ENCODE results near the gene ADAM19.
"Not testable (repeated sequence)": the region's sequence is repeated elsewhere in the genome, so short reads cannot be mapped to it uniquely, and the experiment has no call there.

Gene ADAM19

DNA sequence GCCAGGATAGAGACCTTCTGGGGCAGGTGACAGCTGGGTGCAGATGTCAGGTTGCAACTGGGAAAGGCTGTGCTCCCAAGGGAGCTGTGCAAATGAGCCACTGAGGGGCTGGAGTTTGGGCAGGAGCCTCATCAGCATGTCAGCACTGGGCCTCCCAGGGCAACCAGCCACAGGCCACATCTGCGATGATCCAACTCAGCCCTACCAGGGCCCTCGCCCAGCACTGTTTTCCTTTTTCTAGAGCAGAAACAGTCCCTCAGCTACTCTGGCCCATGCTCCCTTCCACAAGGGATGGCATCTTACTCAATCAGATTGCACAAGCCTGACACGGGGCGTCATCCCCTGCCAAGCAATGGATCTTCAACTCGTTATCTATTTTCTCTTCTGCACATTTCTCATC, 90.8 kb downstream of the ADAM19 start:
- no peak for DNase-seq (ENCODE audit: low read depth)

DNA sequence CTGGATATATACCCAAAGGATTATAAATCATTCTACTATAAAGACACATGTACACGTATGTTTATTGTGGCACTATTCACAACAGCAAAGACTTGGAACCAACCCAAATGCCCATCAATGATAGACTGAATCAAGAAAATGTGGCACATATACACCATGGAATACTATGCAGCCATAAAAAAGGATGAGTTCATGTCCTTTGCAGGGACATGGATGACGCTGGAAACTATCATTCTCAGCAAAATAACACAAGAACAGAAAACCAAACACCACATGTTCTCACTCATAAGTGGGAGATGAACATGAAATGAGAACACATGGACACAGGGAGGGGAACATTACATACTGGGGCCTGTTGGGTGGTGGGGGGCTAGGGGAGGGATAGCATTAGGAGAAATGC, 92.9 kb downstream of the ADAM19 start:
- DNase-seq (ENCODE audit: low read depth), result not testable (repeated sequence)

DNA sequence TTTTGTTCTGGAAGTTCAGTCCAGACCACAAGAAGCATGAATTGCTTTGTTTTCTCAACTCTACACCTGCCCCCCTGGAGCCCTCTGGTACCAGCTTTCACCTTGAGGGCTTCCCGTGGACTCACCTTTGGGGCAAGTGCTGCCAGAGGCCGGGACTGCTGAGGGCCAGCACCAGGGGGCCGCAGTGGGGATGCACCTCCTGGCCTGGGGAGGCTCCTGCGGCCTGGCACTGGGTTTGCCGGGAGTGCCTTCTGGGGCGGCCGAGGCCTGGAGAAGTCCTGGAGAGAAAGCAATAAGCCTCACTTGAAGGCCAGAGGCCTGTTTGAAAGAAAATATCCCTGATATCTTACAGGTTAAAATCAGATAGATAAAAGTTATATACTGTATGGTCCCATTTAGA, 93.9 kb downstream of the ADAM19 start:
- no peak for DNase-seq (ENCODE audit: low read depth)

DNA sequence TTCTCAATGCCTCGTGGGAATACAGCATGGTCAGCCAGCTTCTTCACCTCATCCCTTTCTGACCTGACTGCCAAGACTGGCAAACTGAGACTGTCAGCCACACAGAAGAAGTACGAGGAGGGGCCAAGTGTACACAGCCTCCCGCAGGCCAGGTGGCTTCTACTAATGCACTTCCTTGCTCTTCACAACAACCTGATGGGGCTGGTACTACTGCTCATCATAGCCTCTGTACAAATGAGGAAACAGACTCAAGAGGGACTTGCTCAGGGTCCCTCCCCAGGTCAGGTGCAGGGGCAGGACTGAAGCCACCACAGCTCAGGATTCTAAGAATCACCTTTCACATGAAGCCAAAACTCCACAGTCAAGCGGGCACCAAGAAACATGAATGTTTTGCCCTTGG, 94.3 kb downstream of the ADAM19 start:
- DNase-seq (ENCODE audit: low read depth), result no peak

DNA sequence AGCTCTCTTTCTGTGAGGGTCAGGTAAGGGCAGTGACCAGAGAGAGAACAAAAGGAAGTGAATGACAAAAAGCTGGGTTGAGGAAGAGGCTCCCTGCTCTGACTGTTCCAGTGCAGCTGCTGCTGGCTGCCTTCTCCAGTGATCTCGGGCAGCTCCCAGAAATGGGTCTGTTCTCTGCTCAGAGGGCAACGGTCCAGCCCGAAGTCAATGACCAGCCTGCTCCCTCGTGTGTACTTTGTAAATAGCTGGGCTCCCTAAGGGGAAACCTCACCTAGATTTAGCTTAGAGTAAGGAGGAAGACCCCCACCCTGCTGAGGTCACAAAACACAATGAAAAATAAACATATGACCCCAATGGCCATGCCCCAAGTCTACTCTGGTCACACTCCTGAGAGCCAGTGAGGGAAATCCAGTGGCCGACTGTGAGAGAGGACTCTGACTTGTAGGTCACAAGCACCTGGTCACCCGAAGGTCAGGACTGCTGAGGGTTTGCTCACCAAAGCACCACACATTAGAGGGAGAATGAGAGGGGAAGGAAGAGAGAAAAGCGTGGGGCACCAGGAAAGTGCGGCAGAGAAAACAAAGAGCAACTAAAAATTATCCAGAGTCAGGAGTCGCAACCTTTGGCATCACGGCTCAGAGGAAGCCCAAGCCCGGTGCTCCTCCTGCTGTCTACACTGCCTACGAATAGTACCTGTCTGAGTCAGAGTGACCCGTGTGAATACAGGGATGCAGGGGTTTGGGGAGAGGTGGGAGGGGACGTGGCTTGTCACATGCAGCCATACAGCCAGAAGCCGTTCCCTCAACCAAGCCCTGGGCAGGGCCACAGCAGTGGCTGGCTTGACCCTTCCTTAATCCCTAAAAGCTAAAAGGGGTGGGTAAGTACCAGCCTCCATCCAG, 95.7 kb downstream of the ADAM19 start:
- DNase-seq (ENCODE audit: low read depth), result no peak

- no peak for DNase-seq (ENCODE audit: low read depth)
Measured at GRCh38 chr5:157479166-157479565, 96.4 kb downstream of the ADAM19 start.

DNA sequence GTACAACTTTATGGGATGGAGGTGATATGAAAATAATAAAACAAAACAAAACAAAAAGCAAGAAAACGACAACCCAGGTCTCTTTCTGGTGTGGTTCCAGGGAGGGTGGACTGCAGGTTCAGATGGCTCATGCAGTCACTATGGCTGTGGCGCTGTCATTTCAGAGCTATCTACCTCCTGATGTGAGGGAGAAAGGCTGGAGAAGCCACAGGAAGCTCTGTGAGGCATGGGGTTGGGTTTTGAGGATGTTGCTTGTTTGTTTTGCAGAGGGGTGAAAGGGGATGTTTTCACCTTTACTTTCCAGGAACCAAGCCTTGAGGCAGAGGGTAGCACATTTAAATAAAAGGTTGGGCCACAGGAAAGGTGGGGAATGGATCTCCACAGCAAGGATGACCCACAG, 96.8 kb downstream of the ADAM19 start:
- DNase-seq (ENCODE audit: low read depth), result no peak

DNA sequence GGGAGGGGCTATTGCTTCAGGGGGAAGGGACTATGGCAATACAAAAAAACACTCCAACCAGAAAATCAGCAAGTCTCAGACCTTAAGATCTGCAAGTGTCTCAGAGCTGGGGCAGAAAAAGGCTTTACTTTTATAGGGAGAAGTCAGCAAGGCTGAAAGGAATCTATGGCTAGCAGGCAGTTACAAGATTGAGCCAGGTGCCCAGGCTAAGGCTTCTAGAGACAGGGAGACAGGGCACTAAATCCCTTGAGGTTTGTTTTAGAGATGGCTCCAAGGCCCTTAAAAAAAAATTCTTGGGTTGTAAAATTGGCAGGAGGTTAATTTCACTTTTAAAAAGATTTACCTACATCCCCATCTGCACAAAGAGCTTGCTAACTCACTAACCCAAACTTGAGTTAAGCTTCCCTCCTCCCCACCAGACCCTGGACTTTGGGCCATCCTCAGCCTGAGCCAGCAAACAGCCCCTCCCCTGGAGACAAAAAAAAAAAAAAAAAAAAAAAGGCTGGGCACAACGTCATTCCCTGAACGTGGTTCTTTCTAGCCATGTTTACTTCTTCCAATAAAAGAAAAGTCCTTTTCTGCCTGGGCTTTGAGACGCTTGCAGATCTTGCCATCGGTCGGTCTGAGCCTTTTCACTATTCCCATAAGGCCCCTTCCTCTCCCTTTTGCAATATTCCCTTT, 97.6 kb downstream of the ADAM19 start:
- DNase-seq (ENCODE audit: low read depth), result no peak

- DNase-seq (ENCODE audit: low read depth), result peak; percentile 24
Measured at GRCh38 chr5:157476702-157477408, 98.7 kb downstream of the ADAM19 start.

GRCh38 chr5:157475432-157475831, 100.1 kb downstream of the ADAM19 start:
- DNase-seq (ENCODE audit: low read depth), result no peak

GRCh38 chr5:157473383-157474320, 101.9 kb downstream of the ADAM19 start:
- peak; percentile 27 for DNase-seq (ENCODE audit: low read depth)

- no peak for DNase-seq (ENCODE audit: low read depth)
Measured at GRCh38 chr5:157471709-157472108, 103.9 kb downstream of the ADAM19 start.

- DNase-seq (ENCODE audit: low read depth), result no peak
Measured at GRCh38 chr5:157470631-157471030, 104.9 kb downstream of the ADAM19 start.

DNA sequence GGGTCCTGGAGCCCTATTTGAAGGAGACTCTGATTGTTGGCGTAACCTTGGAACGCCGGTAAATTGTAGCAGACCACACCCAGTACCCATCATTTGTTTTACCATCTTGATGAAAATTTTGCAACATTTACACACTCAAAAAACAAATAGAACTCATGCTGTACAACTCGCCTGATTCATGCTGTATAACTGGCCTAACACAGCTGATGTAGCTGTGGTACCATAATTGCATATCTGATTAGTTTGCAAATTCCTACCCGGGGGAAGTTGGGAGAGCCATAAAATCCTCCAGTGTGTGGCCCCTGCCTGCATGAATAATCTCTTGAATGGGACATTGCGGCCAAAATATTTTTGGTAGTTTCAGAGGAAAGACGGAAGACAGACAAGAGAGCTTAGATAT, 105.9 kb downstream of the ADAM19 start:
- no peak for DNase-seq (ENCODE audit: low read depth)

DNA sequence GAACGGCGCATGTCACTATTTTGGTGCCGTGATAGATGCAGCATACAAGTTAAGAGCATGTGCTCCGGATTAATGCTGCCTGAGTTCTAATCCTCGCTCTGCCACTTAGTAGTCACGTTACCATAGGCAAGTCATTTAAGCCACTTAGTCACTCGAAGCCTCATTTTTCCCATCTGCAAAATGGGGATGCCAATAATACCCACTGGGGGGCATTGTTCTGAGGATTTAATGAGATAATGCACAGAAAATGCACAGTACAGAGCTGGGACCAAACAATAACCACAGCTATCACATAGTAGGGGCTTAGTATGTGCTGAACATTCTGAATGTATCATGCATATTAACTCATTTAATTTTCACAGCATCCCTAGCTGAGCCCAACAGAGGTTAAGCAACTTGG, 106.5 kb downstream of the ADAM19 start:
- DNase-seq (ENCODE audit: low read depth), result no peak

- no peak for DNase-seq (ENCODE audit: low read depth)
Measured at GRCh38 chr5:157468293-157468965, 107.1 kb downstream of the ADAM19 start.

- DNase-seq (ENCODE audit: low read depth), result peak; percentile 82
Measured at GRCh38 chr5:157464519-157465171, 110.9 kb downstream of the ADAM19 start.

DNA sequence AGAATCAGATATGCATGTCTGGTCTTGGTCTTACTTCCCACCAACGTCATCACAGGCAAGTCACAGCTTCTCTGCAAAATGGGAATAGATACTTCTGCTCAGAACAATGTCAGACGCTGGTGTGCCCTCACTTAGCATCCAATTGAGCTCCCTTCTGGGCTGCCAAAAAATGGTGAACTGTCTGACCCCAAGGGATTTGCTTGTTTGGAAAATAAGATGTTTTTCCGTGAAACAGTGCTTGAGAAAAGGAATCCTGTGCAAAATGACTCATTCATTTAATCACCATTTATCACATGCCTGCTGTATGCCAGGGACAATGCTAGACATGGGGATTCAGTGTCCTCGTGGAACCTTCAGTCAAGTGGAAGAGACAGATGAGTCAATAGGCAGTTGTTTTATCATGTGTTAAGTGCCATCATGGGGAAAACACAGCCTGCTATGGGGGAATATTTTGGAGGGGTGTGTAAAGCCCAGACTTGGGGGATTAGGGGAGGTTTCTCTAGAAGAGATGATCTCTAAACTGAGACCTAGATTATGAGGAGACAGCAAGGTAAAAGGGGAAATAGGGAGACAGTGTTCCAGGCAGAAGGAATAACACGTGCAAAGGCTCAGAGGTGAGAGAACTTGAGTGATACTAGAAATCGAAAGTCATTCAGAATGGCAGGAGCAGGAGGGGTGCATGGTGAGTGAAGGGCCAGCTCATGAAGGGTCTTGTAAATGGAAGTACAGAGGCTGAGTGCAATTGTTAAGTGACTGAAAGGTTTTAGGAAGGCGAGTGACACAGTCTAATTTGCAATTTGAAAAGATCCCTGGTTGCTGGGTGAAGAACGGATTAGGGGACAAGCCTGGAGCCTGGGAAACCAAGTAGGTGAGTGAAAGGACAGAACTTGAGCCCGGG, 111.7 kb downstream of the ADAM19 start:
- peak; percentile 59 for DNase-seq (ENCODE audit: low read depth)

GRCh38 chr5:157463081-157463480, 112.5 kb downstream of the ADAM19 start:
- no peak for DNase-seq (ENCODE audit: low read depth)

Data from non-pigmented ciliary epithelial cell (primary cell).